Ovary (tissue), 9 donors: Measurements from ENCODE around the gene MYCBPAP. TPM values are rescaled to one million over a fixed set of nuclear protein-coding genes. Genes with fewer than 3 reads are reported as not detected.
A peak's percentile ranks its signal among the peaks of the same experiment; 100 is the strongest.

Source experiments
- DNase-seq, 5 donors: peaks; one replicate each; pipeline ENCODE4 v3.0.0-alpha.2; 2019 to 2020
- H3K27ac ChIP-seq, 2 donors: fragments of 200-600 bp; one replicate each; pipeline versions ENCODE4 v1.5.1 to v1.8.0; 2019 to 2022
- H3K27me3 ChIP-seq: fragments of 200-600 bp; one replicate; pipeline ENCODE4 v1.8.0; 2022
- H3K36me3 ChIP-seq: fragments of 200-600 bp; sonication (generic); one replicate; pipeline ENCODE4 v1.5.1; 2019
- H3K4me1 ChIP-seq: one replicate; pipeline ENCODE4 v1.8.1; 2013; ENCODE audit warnings: mild to moderate bottlenecking, moderate library complexity; ENCODE audit not compliant: insufficient read depth
- H3K4me3 ChIP-seq: fragments of 200-600 bp; sonication (generic); one replicate; pipeline ENCODE4 v1.5.1; 2017
- H3K9me3 ChIP-seq, 2 donors: fragments of 200-600 bp in 1 of 2; sonication (generic) in 1 of 2; one replicate each; pipeline versions ENCODE4 v1.5.1 to v1.8.1; 2013 to 2019; ENCODE audit warnings: mild to moderate bottlenecking in 1 of 2, moderate library complexity in 1 of 2
- CTCF ChIP-seq, 3 donors: fragments of 450-650 bp in 2 of 3; fragments of 200-600 bp in 1 of 3; IDR thresholded peaks; one replicate each; pipeline versions ENCODE4 v1.5.1 to v1.8.0; 2016 to 2022; ENCODE audit warnings: antibody characterized with exemption in 3 of 3, mild to moderate bottlenecking in 1 of 3
- EP300 ChIP-seq: sonication (generic); formaldehyde crosslinking; IDR thresholded peaks from one replicate; pipeline ENCODE4 v1.6.1; 2017; ENCODE audit warnings: antibody characterized with exemption
- POLR2A ChIP-seq: fragments of 450-650 bp; IDR thresholded peaks from one replicate; pipeline ENCODE4 v1.6.1; 2017; ENCODE audit warnings: antibody characterized with exemption, mild to moderate bottlenecking, moderate library complexity
- WGBS, 3 donors: extraction: QIAGEN DNeasy Blood & Tissue Kit in 1 of 3; methylation state at CpG; one replicate each; pipeline versions ENCODE4 v1.1.5 to v1.1.7; 2013 to 2017; 5-methylcytosine and 5-hydroxymethylcytosine counted together
- intact Hi-C, 4 donors: fragments of 100-400 bp; cut with DNase I; formaldehyde crosslinking; loops; one replicate each; pipeline versions ENCODE4 v1.11.0 to v1.15.1; 2022 to 2023
- polyA plus RNA-seq, 2 donors: library from polyadenylated mRNA; stranded (reverse); fragments of 200-250 nt in 1 of 2; fragments of 350-450 nt in 1 of 2; fragmentation: Illumina TruSeq in 1 of 2; extraction: RNeasy Lipid Tissue Mini Kit (QIAGEN cat#74804) in 1 of 2; gene quantifications; one replicate each; pipeline ENCODE4 v1.2.3, GENCODE V29; 2013 to 2014
- total RNA-seq, 7 donors: library from RNA; depleted of rRNA in 2 of 7; stranded (reverse); fragments of >200 nt in 2 of 7; fragmentation: NEBNext Ultra II Directional in 3 of 7; extraction: Animal tissue kit (Norgen Biotek cat#: 25700) in 3 of 7; gene quantifications; one replicate each; pipeline versions ENCODE4 v1.1.0 to v1.2.4, GENCODE V29; 2016 to 2023
- donor health status: DM: no; HTN: no; CAD: no; lungs with moderate emphysema.
- donor health status: DM: no; HTN: no; CAD: no.
- donor health status: Bipolar disorder and iron deficiency.
- donor health status: DM: yes; HTN: yes; CAD: no.
- donor health status: DM: no; HTN: no; CAD: no.
- donor health status: DM: yes; HTN: yes; CAD: no.

MYCBPAP gene
- total and polyA plus RNA-seq, 9 donors = 2.5 to 9.7 (median 4.5) TPM

DNA sequence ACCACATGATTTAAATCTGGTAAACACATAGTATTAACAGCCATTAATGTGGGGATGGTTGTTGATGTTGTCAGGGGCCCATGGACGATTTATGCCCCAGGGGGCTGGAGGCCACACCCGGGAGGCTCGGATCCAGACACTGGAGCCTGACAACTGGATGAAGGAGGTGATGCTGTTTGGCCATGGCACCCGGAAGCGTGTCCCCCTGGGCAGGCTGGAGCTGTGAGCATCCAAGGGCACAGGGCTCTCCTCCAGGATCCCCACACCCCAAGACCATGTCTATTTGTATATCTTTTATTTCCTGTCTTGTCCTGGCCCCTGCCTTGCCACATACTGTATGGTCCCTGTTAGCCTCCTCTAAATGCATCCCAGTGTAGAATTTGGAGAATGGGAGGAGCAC is 25.0 kb upstream of the MYCBPAP start:
- no peaks in the 10 kb centered on the region for H3K36me3 ChIP-seq
- intact Hi-C loops = loop anchor here (5.0 to 10.0 kb wide), 8 partner anchors 52 to 362 kb away; partner anchors contain the start of genes EPN3 (in 2 of the 4), SPATA20 (in 2 of the 4) and ABCC3 (in 1 of the 4)
- DNase-seq = peak in 1 of 5 donors; percentile 37
- TF ChIP-seq EP300 (no peak), POLR2A (no peak), CTCF (IDR thresholded peaks at IDR 0.05) (no peak)
- H3K27me3 ChIP-seq = no peaks in the 10 kb centered on the region
- WGBS, 3 donors = 68 to 85% (median 83%) methylated on average over 5 of the region's 5 CpGs
- no peak overlapping the region for H3K4me3 ChIP-seq
- peaks cover 6% of the 10 kb centered on the region for H3K4me1 ChIP-seq
- H3K27ac ChIP-seq = peak overlapping the region in 1 of 2 donors; percentile 51
- no peaks in the 10 kb centered on the region for H3K9me3 ChIP-seq

DNA sequence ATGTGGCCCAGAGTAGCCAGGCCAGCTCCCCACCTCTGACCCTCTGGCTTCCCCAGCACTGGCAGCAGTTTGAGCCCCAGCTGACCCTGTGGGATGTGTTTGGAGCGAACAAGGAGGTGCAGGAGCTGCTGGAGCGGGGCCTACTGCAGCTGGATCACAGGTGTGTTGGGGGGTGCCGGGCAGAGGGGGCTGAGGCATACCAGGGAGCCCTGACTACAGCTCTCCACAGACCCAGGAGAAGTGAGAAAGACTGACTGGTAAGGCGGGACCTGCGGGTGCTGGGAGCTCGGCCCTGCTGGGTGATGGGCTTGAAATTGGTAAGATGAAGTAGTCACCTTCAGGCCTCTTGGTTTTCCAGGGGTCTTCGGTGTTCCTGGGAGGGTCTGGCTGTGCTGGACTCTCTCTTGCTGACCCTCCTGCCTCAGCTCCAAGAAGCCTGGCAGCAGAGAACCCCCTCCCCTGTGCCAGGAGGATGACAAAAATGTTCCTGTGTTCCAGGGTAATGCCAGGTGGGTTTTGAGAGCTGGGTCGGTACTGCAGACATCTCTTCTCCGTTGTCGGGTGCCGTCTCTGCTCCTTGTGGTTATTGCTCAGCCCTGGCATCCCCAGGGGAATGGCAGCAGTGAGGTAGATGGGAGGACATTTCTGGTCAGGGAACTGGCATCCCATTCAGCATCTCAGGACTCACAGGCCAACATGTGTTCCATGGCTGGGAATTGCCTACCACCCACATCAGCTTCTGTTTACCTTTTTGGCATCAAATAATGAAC is 23.7 kb upstream of the MYCBPAP start:
- no peak overlapping the region for H3K4me3 ChIP-seq
- DNase-seq = no peak
- no peaks in the 10 kb centered on the region for H3K27me3 ChIP-seq
- H3K27ac ChIP-seq = no peak overlapping the region
- intact Hi-C loops = loop anchor here (5.0 to 10.0 kb wide), 8 partner anchors 50 to 360 kb away; partner anchors contain the start of genes EPN3 (in 2 of the 4), SPATA20 (in 2 of the 4) and ABCC3 (in 1 of the 4)
- no peaks in the 10 kb centered on the region for H3K9me3 ChIP-seq
- 92 to 95% (median 93%) methylated on average over 11 of the region's 11 CpGs for WGBS, 3 donors
- peaks cover 4% of the 10 kb centered on the region for H3K4me1 ChIP-seq
- TF ChIP-seq CTCF (IDR thresholded peaks at IDR 0.05) = no peak
- TF ChIP-seq POLR2A = no peak
- TF ChIP-seq EP300 = no peak
- H3K36me3 ChIP-seq = no peaks in the 10 kb centered on the region

GRCh38 chr17:50487213-50488096 is 20.8 kb upstream of the MYCBPAP start:
- Histone ChIP-seq H3K4me3 (no peak overlapping the region), H3K9me3 (no peaks in the 10 kb centered on the region), H3K27me3 (no peaks in the 10 kb centered on the region), H3K36me3 (no peaks in the 10 kb centered on the region), H3K4me1 (no peaks in the 10 kb centered on the region), H3K27ac (no peak overlapping the region)
- DNase-seq = no peak
- TF ChIP-seq CTCF (IDR thresholded peaks at IDR 0.05) (no peak), EP300 (no peak), POLR2A (no peak)
- 84 to 86% (median 85%) methylated on average over 17 of the region's 17 CpGs for WGBS, 3 donors
- intact Hi-C loops = loop anchor here (10.0 kb wide), 5 partner anchors 47 to 357 kb away; partner anchors contain the start of gene EPN3 (in 2 of the 4)

DNA sequence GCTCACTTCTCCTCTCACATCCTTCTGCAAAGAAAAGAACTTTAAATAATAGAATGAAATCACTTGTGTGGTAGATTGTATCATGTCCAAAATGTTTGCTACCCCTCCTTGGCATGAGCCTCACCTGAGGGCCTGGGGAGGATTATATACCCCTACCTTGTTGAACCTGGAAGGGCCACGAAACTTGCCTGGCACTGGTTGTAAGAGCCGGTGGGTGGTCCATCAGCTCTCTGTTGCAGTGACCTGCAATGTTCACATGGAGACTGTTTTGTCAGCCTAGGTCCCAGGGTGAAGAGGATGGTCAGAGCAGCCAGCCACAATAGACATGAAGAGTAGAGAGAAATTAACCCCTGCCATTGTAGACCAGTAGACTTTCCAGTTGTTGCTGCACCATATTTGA is 19.4 kb upstream of the MYCBPAP start:
- no peak overlapping the region for H3K27ac ChIP-seq
- no peaks in the 10 kb centered on the region for H3K4me1 ChIP-seq
- intact Hi-C loops = loop anchor here (10.0 kb wide), 5 partner anchors 46 to 356 kb away; partner anchors contain the start of gene EPN3 (in 2 of the 4)
- no peak for TF ChIP-seq POLR2A
- TF ChIP-seq CTCF (IDR thresholded peaks at IDR 0.05) = no peak
- no peak for TF ChIP-seq EP300
- no peaks in the 10 kb centered on the region for H3K36me3 ChIP-seq
- H3K4me3 ChIP-seq = no peak overlapping the region
- H3K27me3 ChIP-seq = no peaks in the 10 kb centered on the region
- no peaks in the 10 kb centered on the region for H3K9me3 ChIP-seq
- no peak for DNase-seq
- 81 to 85% (median 84%) methylated on average over 2 of the region's 2 CpGs for WGBS, 3 donors
